K562 (cell line): ENCODE measurements around the gene PHTF2. TPM values are rescaled to one million over a fixed set of nuclear protein-coding genes. Genes with fewer than 3 reads are reported as not detected.

Experiments used
- ATAC-seq: fragments of 200-7000 bp; cut with Tn5 transposase; 3 replicates; pipeline ENCODE4 v1.9.1; 2020; ENCODE audit warnings: moderate library complexity
- BruUV-seq: library from RNA; stranded (reverse); fragments of 400-500 nt; replicated peaks from 2 replicates; lab custom pipeline; 2021; lab: Mats Ljungman, UMichigan
- CTCF ChIA-PET: fragments of 300-600 bp; formaldehyde crosslinking; extraction: SDS; loops from one replicate; lab custom pipeline; 2021; ENCODE audit warnings: low intra/inter-chr PET ratio; lab: Yijun Ruan, JAX
- POLR2A ChIA-PET: fragments of 300-600, 350-650 bp; sonication (Branson Sonifier 250); formaldehyde crosslinking; extraction: SDS; loops from one replicate; lab custom pipeline; 2021; ENCODE audit warnings: antibody characterized with exemption, inconsistent platforms; lab: Yijun Ruan, JAX
- DNase-seq, 4 experiments: peaks; one replicate each; pipeline versions ENCODE4 v3.0.0 to v3.0.0-alpha.2; 2011 to 2018; ENCODE audit warnings: low spot score in 3 of 4, mixed read lengths in 3 of 4; ENCODE audit errors: extremely low read depth in 1 of 4
- FAIRE-seq: peaks from 2 replicates; lab custom pipeline; 2011; peaks lifted over from hg19 to GRCh38; lab: Jason Lieb, UNC
- H2AFZ ChIP-seq: 2 replicates; pipeline ENCODE4 v1.6.0; 2011; ENCODE audit warnings: low read depth, low read length, control low read depth, inconsistent platforms
- H3K27ac ChIP-seq: fragments of 200-600 bp; 3 replicates; pipeline ENCODE4 v1.8.0; 2011; ENCODE audit warnings: low read depth, mild to moderate bottlenecking, control low read depth, inconsistent platforms, low read length, moderate library complexity, mixed read lengths; ENCODE audit errors: extremely low read depth
- H3K27me3 ChIP-seq, 2 experiments: fragments of 300-600 bp in 1 of 2; 2 replicates in 1 of 2; 3 replicates in 1 of 2; pipeline versions ENCODE4 v1.6.0 to v1.8.0; 2011; ENCODE audit warnings: inconsistent platforms in 2 of 2, low read length in 2 of 2, mild to moderate bottlenecking in 1 of 2, mixed read lengths in 1 of 2, moderate library complexity in 1 of 2; ENCODE audit not compliant: control insufficient read depth in 2 of 2, insufficient read depth in 2 of 2
- H3K36me3 ChIP-seq: fragments of 300-600 bp; 3 replicates; pipeline ENCODE4 v1.8.0; 2011; ENCODE audit warnings: mild to moderate bottlenecking, low read length, inconsistent platforms; ENCODE audit not compliant: control insufficient read depth, insufficient read depth
- H3K4me1 ChIP-seq, 2 experiments: fragments of 200-600 bp in 1 of 2; replicated peaks in 1 of 2; 2 replicates in 1 of 2; 3 replicates in 1 of 2; pipeline versions ENCODE4 v1.5.1 to v1.8.0; 2011; ENCODE audit warnings: inconsistent platforms in 2 of 2, low read length in 2 of 2, mild to moderate bottlenecking in 1 of 2, mixed read lengths in 1 of 2, moderate library complexity in 1 of 2; ENCODE audit not compliant: control insufficient read depth in 2 of 2, insufficient read depth in 2 of 2
- H3K4me2 ChIP-seq: 2 replicates; pipeline ENCODE4 v1.6.1; 2011; ENCODE audit warnings: low read length, control low read depth, inconsistent platforms, mixed read lengths; ENCODE audit not compliant: insufficient read depth
- H3K4me3 ChIP-seq: fragments of 200-600 bp; sonication (generic), shearing (Covaris generic); 2 replicates; pipeline ENCODE4 v1.5.1; 2016; ENCODE audit warnings: control low read depth, inconsistent platforms
- H3K79me2 ChIP-seq: fragments of 200-600 bp; 3 replicates; pipeline ENCODE4 v1.8.0; 2011; ENCODE audit warnings: low read length, inconsistent platforms; ENCODE audit not compliant: control insufficient read depth, insufficient read depth
- H3K9ac ChIP-seq, 2 experiments: 2 replicates each; pipeline versions ENCODE4 v1.6.0 to v1.6.1; 2011; ENCODE audit warnings: low read depth in 2 of 2, low read length in 2 of 2, control low read depth in 1 of 2, inconsistent platforms in 1 of 2, mild to moderate bottlenecking in 1 of 2, mixed read lengths in 1 of 2; ENCODE audit not compliant: insufficient read depth in 1 of 2
- H3K9me1 ChIP-seq: one replicate; pipeline ENCODE4 v1.6.0; 2011; ENCODE audit warnings: inconsistent platforms, mild to moderate bottlenecking, low read length, moderate library complexity; ENCODE audit not compliant: control insufficient read depth, insufficient read depth
- H3K9me3 ChIP-seq: replicated peaks from 2 replicates; pipeline ENCODE4 v1.5.1; 2011; ENCODE audit warnings: low read depth, low read length, inconsistent platforms; ENCODE audit not compliant: control insufficient read depth, insufficient read depth
- H4K20me1 ChIP-seq: replicated peaks from 2 replicates; pipeline ENCODE4 v1.6.1; 2011; ENCODE audit warnings: low read length, inconsistent platforms, mixed read lengths; ENCODE audit not compliant: control insufficient read depth, insufficient read depth
- EP300 ChIP-seq: IDR thresholded peaks from 2 replicates; pipeline ENCODE4 v1.6.1; 2012; ENCODE audit warnings: low read length, improper control_type of control experiment
- FOXA1 ChIP-seq: fragments of 450-650 bp; IDR thresholded peaks from 2 replicates; pipeline ENCODE4 v1.6.1; 2016; ENCODE audit warnings: mild to moderate bottlenecking, borderline replicate concordance
- PREB ChIP-seq: sonication (generic); formaldehyde crosslinking; IDR thresholded peaks from 2 replicates; pipeline ENCODE4 v1.8.1; 2023; ENCODE audit warnings: mild to moderate bottlenecking, missing genetic modification reagents
- REST ChIP-seq, 2 experiments: fragments of 450-650 bp; formaldehyde crosslinking in 1 of 2; IDR thresholded peaks; 2 replicates each; pipeline versions ENCODE4 v1.4.0 to v1.6.1; 2014 to 2020; ENCODE audit warnings: mild to moderate bottlenecking in 2 of 2, borderline replicate concordance in 1 of 2, low read depth in 1 of 2
- SMAD2 ChIP-seq: fragments of 150-350 bp; IDR thresholded peaks from 2 replicates; pipeline ENCODE4 v1.6.1; 2014; ENCODE audit warnings: low read depth, mild to moderate bottlenecking, low read length
- TCF3 ChIP-seq: sonication (generic); formaldehyde crosslinking; IDR thresholded peaks from 2 replicates; pipeline ENCODE4 v1.4.0; 2020; ENCODE audit warnings: mild to moderate bottlenecking, missing genetic modification reagents
- WGBS: fragments of 100-300 bp; shearing (Covaris generic); methylation state at CpG from one replicate; pipeline ENCODE4 v1.1.6; 2016; ENCODE audit warnings: low coverage, mixed read lengths; ENCODE audit not compliant: insufficient coverage; ENCODE audit errors: missing lambda C conversion rate; 5-methylcytosine and 5-hydroxymethylcytosine counted together
- in situ Hi-C: fragments of 300-500 bp; cut with MboI; formaldehyde crosslinking; loops from 4 replicates; pipeline ENCODE4 v1.15.0; 2018; ENCODE audit warnings: inconsistent platforms, mixed read lengths
- intact Hi-C: fragments of 100-400 bp; cut with micrococcal nuclease; formaldehyde crosslinking; loops from 2 replicates; pipeline ENCODE4 v1.14.2; 2022
- polyA plus RNA-seq, 8 experiments: library from polyadenylated mRNA; depleted of rRNA in 4 of 8; stranded (reverse) in 5 of 8; unstranded in 3 of 8; fragments of >200 nt; fragmentation: Nextera tagmentation in 2 of 8; fragmentation: Illumina TruSeq in 1 of 8; extraction: Ambion mirVana in 2 of 8; extraction: Trizol in 1 of 8; gene quantifications; 2 replicates each; pipeline versions ENCODE4 v1.2.1 to v1.2.3, GENCODE V29; 2011 to 2014; ENCODE audit warnings: inconsistent platforms in 1 of 8, missing spikeins in 1 of 8
- total RNA-seq, 7 experiments: library from RNA; depleted of rRNA in 6 of 7; stranded (reverse); fragments of >200 nt in 6 of 7; fragmentation: Illumina TruSeq in 2 of 7; extraction: Trizol in 2 of 7; gene quantifications; 2 replicates each; pipeline versions ENCODE4 v1.2.1 to v1.2.3, GENCODE V29; 2011 to 2021; ENCODE audit warnings: low replicate concordance in 1 of 7
- TF ChIP-seq, protein P1 (sequence below): IDR thresholded peaks from 2 replicates; pipeline ENCODE4 v1.6.1; 2012; ENCODE audit warnings: low read depth, low read length, improper control_type of control experiment, borderline replicate concordance

The PHTF2 gene
- total and polyA plus RNA-seq, 9 of the 15 experiments (the other 6 are each of a cell fraction or from before 2014, with no cell fraction given): 17.9 to 43.6 (median 25.4) TPM

GRCh38 chr7:77826300-77826699 lies 27.7 kb downstream of the PHTF2 start:
- POLR2A ChIA-PET: interaction anchor here (1.0 to 1.2 kb wide), 3 partner anchors 8 to 11 kb away, joined by 3 to 6 read pairs (median 4); no protein-coding TSS in a partner anchor
- TF ChIP-seq REST (IDR thresholded peaks at IDR 0.05; ENCODE audit: borderline replicate concordance): peak; percentile 98
- TF ChIP-seq REST (CRISPR knock-in tag; IDR thresholded peaks at IDR 0.05; ENCODE audit: low read depth): peak; percentile 85
- TF ChIP-seq FOXA1: no peak
- no peak for TF ChIP-seq SMAD2
- TF ChIP-seq TCF3: peak; percentile 72
- TF ChIP-seq, protein P1, sequence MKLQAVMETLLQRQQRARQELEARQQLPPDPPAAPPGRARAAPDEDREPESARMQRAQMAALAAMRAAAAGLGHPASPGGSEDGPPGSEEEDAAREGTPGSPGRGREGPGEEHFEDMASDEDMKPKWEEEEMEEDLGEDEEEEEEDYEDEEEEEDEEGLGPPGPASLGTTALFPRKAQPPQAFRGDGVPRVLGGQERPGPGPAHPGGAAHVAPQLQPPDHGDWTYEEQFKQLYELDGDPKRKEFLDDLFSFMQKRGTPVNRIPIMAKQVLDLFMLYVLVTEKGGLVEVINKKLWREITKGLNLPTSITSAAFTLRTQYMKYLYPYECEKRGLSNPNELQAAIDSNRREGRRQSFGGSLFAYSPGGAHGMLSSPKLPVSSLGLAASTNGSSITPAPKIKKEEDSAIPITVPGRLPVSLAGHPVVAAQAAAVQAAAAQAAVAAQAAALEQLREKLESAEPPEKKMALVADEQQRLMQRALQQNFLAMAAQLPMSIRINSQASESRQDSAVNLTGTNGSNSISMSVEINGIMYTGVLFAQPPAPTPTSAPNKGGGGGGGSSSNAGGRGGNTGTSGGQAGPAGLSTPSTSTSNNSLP: 0 out of 2 replicates have a peak, but pooled peaks have one; percentile 12
- TF ChIP-seq PREB (CRISPR knock-in tag): no peak
- peak; percentile 36; the same call in 1 of the 2 replicates for TF ChIP-seq EP300

More at GRCh38 chr7:77826300-77826699, 27.7 kb downstream of the PHTF2 start:
- no peak overlapping the region for H3K4me3 ChIP-seq
- H3K79me2 ChIP-seq: peaks cover 93% of the 10 kb centered on the region
- no peak overlapping the region for H3K4me2 ChIP-seq
- ATAC-seq (peak; percentile 20; the same call in 1 of the 3 replicates), FAIRE-seq (peak; percentile 44), DNase-seq (peak; percentile 51 to 58 (median 54))
- no peaks in the 10 kb centered on the region for H3K27me3 ChIP-seq
- in situ Hi-C loops (no loop called here), intact Hi-C loops (no loop called here)
- CTCF ChIA-PET: no interaction called here
- peaks cover 15 to 36% of the 10 kb centered on the region in 2 experiments; a peak in 4 of 5 replicates for H3K4me1 ChIP-seq
- H3K9ac ChIP-seq: no peak overlapping the region
- peaks cover 4% of the 10 kb centered on the region; the same call in 2 of the 3 replicates for H3K36me3 ChIP-seq
- H3K27ac ChIP-seq: peak overlapping the region; percentile 12; the same call in 1 of the 3 replicates
- BruUV-seq: no TSS peak
- 19% methylated on average over 2 of the region's 2 CpGs for WGBS
- H3K9me3 ChIP-seq: peaks cover 4% of the 10 kb centered on the region; the same call in 1 of the 2 replicates
- no peak overlapping the region for H2AFZ ChIP-seq
- peaks cover 7% of the 10 kb centered on the region for H4K20me1 ChIP-seq
- no peaks in the 10 kb centered on the region for H3K9me1 ChIP-seq
